Measurements from ENCODE around the gene PHF2.
A peak's percentile ranks its signal among the peaks of the same experiment; 100 is the strongest.

The PHF2 gene

DNA sequence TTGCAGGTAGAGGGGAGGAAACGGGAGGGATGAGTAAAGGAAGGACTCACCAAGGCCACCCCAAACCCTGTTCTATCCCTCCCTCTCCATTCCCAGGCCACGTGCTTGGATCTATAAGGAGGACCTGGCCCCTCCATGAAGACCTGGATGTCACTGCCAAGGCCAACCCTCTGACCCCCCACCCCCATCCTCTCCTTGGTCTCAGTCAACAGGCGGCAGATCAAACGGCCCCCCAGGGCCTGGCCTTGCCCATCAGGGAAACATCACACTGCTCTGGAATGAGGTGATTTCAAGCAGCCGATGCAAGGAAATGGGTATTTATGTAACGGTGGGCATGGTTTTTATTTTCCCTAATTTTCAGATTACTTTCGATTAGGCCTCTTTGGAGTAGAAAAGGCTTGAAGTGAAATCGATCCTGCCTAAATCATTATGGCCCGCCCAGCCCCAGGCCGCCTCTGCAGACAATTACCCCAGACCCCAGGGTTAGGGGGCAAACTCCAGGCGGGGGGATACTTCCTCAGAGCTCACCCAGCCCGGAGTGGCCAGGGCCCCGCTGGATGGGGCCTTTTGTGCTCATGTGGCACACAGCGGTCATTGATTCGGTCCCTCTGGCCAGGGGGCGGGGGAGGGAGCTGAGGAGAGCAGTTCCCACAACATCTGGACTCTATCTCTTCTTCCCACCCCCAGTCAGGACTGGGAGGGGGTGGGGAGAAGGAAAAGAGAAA lies 125.3 kb downstream of the PHF2 start:
- no peak for DNase-seq (ENCODE audit: low read depth)

DNA sequence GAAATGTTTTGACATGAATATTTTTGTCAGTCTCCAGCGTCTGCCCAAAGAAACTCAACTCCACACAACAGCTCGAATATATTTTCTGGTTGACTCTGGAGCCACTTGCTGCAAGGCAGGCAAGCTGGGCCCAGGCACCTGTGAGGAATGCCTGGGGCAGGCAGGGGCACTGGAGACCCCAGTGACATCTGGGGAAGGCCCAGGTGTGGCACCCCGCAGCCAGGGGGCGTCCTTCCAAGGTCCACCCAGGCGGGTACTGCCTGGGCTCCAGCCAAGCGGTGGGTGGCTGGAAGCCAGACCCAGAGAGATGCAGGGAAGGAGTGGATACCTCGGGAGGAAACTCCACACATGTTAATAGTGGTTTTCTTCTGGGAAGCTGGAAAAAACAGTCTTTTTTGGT lies 125.9 kb downstream of the PHF2 start:
- no peak for DNase-seq (ENCODE audit: low read depth)

DNA sequence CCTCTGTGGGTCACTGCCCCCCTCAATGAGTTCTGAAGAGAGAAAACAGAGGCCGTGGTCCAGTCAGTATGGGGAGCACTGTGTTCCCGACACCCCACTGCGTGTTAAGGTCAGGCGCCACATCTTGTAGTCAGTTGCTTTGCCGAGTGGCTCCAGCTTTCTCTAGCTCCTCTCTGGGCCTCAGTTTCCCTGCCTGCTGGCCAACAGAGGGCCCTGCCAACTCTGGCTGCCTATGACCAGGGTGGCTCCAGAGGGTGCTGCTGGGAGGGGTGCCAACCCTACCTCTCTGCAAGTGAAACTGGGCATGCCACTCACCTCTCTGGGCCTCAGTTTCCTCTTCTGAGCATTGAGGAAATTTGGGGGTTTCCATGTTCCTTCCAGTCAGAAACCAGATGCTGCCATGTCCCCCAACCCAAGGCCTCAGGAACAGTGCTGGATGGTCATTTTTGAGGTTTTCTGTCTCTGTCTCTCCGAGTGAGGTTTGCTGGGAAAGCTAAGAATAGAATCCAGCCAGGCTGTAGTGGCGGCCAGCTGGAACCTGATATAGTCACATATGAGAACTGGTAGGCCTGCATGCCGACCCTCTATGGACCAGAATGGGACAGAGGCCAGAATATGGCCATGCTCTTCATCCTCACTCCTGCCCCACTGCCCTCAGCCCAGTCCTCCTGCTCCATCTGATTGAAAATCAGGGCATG lies 132.1 kb downstream of the PHF2 start:
- no peak for DNase-seq (ENCODE audit: low read depth)

DNA sequence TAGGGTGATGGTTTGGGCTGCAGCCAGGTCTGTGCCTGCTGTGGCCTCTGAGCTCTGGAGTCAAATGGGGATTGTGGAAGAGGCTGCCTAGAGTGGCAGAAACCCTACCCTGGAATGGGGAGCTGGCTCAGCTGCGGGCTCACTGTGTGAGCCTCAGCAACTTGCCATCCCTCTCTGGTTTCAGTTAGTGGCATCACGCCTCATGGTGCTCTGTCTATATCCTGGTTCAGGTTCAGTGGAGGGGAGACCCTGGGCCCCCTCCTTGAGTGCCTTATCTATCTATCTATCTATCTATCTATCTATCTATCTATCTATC lies 132.6 kb downstream of the PHF2 start:
- no peak for DNase-seq (ENCODE audit: low read depth)

DNA sequence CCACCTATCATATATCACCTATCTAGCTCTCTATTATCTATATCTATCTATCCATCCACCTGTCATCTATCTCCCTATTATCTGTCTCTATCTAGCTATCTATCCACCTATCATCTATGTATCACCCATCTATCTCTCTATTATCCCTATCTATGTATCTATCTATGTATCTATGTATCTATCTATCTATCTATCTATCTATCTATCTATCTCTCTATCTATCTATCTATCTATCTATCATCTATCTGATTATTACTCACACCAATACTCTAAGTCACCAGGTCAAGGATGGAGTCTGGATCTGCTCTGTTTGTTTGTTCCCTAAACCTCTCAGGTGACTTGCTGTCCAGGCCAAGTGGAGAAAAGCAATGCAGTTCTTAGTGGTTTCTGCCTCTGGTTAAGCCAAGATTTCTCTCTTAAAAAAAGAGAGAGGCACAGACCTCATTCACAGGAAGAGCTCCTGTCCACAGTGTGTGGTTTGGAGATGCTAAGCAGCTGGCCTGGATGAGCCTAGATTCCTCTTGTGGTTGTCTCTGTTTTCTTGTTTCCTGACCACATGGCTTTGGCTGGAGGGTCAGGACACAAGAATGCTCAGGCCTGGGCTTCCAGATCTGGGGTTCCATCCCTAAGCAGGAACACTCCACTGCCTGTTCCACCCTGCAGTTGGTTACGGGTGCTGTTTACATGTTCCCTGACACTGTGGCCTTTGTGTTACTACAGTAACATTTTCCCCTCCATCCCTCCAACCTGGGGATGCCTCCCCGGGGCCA lies 133.4 kb downstream of the PHF2 start:
- peak; percentile 41 for DNase-seq (ENCODE audit: low read depth)

DNA sequence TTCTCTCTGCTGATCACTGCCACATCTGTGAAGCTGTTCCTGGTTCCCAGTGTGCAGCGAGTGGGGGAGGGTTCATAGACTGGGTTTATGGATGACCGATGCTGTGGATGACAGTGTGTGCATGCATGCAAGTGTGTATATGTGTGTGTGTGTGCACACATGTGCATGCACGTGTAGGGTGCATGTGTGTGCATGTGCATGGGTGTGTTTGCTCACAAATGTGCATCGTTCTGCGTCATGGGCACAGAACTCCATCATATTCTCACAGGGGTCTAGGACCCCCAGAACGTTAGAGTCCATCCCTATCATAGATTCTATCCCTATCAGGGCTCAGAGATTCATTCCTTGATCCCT lies 134.0 kb downstream of the PHF2 start:
- no peak for DNase-seq (ENCODE audit: low read depth)

DNA sequence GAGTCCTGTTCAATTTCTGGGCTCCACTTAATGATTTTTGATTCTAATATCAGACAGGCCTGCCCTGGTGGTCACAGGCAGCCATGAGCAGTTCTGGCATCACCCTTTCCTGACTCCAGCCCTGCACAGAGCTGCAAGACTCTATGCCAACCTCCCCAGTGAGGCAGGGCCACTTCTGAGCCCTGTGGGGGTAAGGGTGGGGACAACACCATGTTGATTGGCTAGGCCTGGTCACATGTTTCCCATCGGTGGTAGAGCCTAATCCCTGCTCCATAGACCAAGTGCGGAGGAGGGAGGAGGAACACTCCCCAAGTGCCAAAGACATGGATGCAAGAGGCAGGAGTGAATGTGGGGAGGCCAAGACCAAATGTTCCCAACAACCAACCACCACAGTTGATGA lies 134.6 kb downstream of the PHF2 start:
- no peak for DNase-seq (ENCODE audit: low read depth)

DNA sequence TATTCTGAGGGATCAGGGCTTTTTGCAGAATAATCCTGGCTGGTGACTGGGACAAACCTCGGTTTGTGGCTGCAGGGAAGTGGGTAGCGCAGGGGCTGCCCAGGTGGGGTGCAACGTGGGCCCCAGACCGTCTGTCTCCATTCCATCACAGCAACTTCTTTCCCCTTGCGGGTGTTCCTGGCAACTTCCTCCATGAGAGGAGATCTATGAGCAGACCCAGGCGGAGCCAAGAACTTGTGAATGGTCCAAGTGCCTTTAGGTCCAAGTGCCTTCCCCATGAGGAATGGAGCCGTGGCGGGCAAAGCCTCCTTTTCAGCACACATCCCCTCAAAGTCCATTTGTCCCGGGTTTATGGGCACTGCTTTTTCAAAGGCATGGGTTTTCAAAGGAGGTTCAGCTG lies 136.5 kb downstream of the PHF2 start:
- DNase-seq (ENCODE audit: low read depth): no peak

DNA sequence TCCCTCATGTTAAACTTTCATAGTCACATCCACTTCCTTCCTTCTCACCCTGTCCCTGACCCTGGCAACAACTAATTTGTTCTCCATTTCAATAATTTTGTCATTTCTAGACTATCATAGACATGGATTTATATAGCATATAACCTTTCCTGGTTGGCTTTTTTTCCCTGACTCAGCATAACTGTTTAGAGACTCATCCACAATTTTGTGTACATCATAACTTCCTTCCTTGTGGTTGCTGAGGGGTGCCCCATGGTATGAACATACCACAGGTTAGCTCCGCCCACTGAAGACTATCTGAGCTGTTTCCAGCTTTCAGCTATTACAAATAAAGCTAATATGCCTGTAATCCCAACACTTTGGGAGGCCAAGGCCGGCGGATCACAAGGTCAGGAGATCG lies 137.3 kb downstream of the PHF2 start:
- DNase-seq (ENCODE audit: low read depth): peak; percentile 3

DNA sequence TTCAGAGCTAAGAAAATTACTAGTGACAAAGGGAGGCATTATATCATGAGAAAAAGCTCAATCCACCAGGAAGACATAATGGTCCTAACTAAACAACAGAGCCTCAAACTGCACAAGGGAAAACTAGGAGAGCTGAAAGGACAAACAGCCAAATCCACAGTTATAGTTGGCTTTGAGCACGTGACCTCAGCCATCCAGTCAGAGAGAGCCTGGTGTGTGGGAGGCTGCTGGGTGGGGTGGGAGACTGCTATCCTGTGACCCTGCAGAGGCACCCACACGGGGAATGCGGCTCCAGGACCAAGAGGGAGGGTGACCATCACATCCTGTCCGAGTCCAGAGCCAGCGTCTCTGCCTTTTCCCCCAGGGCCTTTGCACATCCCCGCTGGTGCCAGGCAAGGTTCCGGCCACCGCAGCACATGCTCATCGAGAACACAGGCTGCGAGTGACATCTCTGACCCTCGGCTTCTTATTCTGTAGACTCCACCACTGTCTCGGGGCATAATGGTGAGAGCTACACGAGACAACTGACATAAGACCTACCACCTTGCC lies 145.1 kb downstream of the PHF2 start:
- DNase-seq (ENCODE audit: low read depth): no peak

DNA sequence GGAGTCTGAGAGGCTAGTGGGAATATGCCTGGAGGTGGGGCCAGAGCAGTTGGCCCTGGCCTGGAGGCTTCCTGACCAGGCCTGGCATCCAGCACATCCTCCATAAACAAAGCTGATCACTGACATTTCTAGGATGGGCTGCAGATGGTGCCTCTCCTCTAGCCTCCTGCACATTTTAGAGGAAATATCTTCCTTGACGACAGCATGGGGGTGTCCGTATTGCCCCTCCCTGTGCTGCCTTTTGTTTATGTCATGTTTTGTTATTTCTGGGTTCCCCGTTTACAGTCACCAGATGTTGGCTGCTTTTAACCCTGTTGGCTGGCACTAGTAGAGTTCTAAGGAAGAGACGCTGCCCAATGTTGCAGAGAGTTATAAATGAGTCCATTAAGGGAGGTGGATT lies 148.5 kb downstream of the PHF2 start:
- no peak for DNase-seq (ENCODE audit: low read depth)

DNA sequence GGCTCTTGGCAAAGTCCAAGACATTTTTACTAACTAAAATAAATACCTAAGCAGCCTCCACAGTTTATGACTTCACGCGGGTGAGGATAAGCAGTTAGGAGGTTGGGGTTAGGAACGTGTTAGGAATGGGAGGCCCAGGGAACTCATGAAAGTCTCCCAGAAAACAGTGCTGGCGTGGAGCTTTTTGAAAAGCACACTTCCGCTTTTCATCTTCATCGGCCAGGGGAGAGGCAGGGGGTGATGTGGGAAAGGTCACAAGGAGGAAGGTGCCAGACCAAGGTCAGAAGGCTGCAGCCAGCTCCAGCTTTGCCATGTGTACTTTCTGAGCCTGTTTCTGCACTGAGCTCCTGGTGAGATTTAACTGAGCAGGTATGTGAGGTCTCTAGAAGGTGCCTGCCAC lies 149.0 kb downstream of the PHF2 start:
- no peak for DNase-seq (ENCODE audit: low read depth)

DNA sequence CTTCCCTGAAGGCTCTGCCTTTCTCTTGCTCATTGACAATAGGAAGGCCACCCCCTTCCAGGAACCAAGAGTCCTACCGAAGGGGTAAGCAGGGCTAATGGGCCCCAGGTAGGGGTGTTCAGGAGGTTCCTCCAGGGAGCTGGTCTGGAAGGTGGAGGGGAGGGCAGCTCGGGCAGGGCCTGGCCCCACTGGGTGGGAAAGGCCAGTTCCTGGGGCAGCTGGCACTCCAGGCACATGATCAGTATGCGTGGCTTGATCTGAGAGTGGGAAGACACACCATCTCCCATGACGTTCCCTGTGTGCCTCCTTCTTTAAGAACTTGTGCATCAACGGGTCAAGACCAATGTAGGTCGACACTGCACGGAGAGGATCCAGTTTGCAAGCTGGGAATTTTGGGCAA lies 149.8 kb downstream of the PHF2 start:
- no peak for DNase-seq (ENCODE audit: low read depth)

Measured in amniotic epithelial cell (primary cell).